ENCODE data around the gene CNTLN. TPM values are rescaled to one million over a fixed set of nuclear protein-coding genes. Genes with fewer than 3 reads are reported as not detected.

Gene CNTLN
- total and polyA plus RNA-seq, 2 experiments from 2014 or later = 17.7 to 21.8 TPM

DNA sequence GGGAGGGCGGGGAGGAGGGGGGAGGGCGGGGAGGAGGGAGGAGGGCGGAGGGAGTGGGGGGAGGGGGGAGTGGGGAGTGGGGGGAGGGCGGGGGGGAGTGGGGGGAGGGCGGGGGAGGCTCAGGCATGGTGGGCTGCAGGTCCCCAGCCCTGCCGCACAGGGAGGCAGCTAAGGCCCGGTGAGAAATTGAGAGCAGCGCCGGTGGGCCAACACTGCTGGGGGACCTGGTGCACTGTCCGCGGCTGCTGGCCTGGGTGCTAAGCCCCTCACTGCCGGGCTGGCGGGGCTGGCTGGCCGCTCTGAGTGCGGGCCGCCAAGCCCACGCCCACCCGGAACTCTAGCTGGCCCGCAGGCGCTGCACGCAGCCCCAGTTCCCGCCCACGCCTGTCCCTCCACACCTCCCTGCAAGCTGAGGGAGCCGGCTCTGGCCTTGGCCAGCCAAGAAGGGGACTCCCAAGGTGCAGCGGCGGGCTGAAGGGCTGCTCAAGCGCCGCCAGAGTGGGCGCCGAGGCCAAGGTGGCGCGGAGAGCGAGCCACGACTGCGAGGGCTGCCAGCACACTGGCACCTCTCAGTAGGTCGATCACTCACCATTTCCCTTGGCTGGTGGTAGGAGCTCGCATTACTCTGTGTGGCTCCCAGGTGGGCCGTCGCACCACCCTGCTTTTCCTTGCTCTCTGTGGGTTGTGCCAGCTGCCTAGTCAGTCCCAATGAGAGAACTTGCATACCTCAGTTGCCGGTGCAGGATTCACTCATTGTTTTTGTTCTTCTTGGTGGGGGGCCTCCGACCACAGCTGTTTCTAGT is 160.2 kb downstream of the CNTLN start (continued):
- TF ChIP-seq CREB1 (CRISPR knock-in tag; IDR thresholded peaks at IDR 0.05; ENCODE audit: low read depth) (no peak), EZH2phosphoT487 (IDR thresholded peaks at IDR 0.05; ENCODE audit: unreplicated experiment) (no peak), STAT1 (IDR thresholded peaks at IDR 0.05; ENCODE audit: unreplicated experiment) (no peak), POLR2AphosphoS5 (IDR thresholded peaks at IDR 0.05; ENCODE audit: low read depth) (no peak)
- TF ChIP-seq, protein P1, sequence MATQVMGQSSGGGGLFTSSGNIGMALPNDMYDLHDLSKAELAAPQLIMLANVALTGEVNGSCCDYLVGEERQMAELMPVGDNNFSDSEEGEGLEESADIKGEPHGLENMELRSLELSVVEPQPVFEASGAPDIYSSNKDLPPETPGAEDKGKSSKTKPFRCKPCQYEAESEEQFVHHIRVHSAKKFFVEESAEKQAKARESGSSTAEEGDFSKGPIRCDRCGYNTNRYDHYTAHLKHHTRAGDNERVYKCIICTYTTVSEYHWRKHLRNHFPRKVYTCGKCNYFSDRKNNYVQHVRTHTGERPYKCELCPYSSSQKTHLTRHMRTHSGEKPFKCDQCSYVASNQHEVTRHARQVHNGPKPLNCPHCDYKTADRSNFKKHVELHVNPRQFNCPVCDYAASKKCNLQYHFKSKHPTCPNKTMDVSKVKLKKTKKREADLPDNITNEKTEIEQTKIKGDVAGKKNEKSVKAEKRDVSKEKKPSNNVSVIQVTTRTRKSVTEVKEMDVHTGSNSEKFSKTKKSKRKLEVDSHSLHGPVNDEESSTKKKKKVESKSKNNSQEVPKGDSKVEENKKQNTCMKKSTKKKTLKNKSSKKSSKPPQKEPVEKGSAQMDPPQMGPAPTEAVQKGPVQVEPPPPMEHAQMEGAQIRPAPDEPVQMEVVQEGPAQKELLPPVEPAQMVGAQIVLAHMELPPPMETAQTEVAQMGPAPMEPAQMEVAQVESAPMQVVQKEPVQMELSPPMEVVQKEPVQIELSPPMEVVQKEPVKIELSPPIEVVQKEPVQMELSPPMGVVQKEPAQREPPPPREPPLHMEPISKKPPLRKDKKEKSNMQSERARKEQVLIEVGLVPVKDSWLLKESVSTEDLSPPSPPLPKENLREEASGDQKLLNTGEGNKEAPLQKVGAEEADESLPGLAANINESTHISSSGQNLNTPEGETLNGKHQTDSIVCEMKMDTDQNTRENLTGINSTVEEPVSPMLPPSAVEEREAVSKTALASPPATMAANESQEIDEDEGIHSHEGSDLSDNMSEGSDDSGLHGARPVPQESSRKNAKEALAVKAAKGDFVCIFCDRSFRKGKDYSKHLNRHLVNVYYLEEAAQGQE (IDR thresholded peaks at IDR 0.05; ENCODE audit: unreplicated experiment) = no peak

DNA sequence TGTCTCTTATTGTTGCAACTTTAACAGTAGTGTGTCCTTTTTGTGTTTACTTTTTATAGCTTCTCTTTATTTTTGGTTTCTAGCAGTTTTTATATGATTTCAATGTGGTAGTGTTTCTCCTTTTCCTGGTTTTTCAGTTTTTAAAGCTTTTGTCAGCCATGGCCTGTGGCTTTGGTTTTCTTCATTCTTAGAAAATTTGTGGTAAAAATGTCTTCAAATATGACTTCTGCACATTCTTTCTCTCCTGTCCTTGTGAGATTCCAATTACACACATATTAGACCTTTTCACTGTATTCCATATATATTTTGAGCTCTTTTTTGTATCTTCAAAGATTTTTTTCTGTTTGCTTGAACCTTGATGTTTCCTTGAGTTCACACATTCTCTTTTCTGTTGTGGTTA is 180.5 kb downstream of the CNTLN start:
- Mint-ChIP-seq H3K27me3 (ENCODE audit: insufficient read depth, low read depth, poor library complexity) (no peaks in the 10 kb centered on the region), H3K27ac (no peak overlapping the region)
- ATAC-seq = no peak
- TF ChIP-seq, protein P2, sequence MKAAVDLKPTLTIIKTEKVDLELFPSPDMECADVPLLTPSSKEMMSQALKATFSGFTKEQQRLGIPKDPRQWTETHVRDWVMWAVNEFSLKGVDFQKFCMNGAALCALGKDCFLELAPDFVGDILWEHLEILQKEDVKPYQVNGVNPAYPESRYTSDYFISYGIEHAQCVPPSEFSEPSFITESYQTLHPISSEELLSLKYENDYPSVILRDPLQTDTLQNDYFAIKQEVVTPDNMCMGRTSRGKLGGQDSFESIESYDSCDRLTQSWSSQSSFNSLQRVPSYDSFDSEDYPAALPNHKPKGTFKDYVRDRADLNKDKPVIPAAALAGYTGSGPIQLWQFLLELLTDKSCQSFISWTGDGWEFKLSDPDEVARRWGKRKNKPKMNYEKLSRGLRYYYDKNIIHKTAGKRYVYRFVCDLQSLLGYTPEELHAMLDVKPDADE (IDR thresholded peaks at IDR 0.05) = no peak
- TF ChIP-seq EZH2 (IDR thresholded peaks at IDR 0.05; ENCODE audit: low read depth, unreplicated experiment) = no peak
- TF ChIP-seq ZNF331 (CRISPR knock-in tag; IDR thresholded peaks at IDR 0.05; ENCODE audit: low read depth) = no peak
- TF ChIP-seq STAT1 (IDR thresholded peaks at IDR 0.05; ENCODE audit: unreplicated experiment) = no peak
- TF ChIP-seq, protein P1 (IDR thresholded peaks at IDR 0.05; ENCODE audit: unreplicated experiment) = no peak
- no peak for TF ChIP-seq CREB1 (CRISPR knock-in tag; IDR thresholded peaks at IDR 0.05; ENCODE audit: low read depth)
- TF ChIP-seq POLR2AphosphoS5 (IDR thresholded peaks at IDR 0.05; ENCODE audit: low read depth) = no peak

More for the DNA sequence above, 180.5 kb downstream of the CNTLN start:
- Histone ChIP-seq H3K79me2 (replicated peaks; ENCODE audit: insufficient read depth) (no peaks in the 10 kb centered on the region), H3F3A (replicated peaks; ENCODE audit: low read depth) (no peaks in the 10 kb centered on the region), H3K9me2 (ENCODE audit: insufficient read depth) (no peaks in the 10 kb centered on the region), H3K27ac (ENCODE audit: low read depth) (no peak overlapping the region), H3K36me3 (ENCODE audit: insufficient read depth) (no peaks in the 10 kb centered on the region), H2AFZ (no peak overlapping the region), H3K27me3 (ENCODE audit: insufficient read depth) (no peaks in the 10 kb centered on the region), H4K20me1 (replicated peaks; ENCODE audit: insufficient read depth) (no peaks in the 10 kb centered on the region), H3K4me2 (no peak overlapping the region), H3K4me1 (ENCODE audit: insufficient read depth) (no peaks in the 10 kb centered on the region), H3K4me3 (no peak overlapping the region)
- Mint-ChIP-seq H3K4me3 (no peak overlapping the region), H3K9me3 (no peaks in the 10 kb centered on the region), H3K4me1 (peaks cover 3% of the 10 kb centered on the region; the same call in 1 of the 3 replicates), H3K36me3 (ENCODE audit: low read depth) (peaks cover 6% of the 10 kb centered on the region; the same call in 1 of the 3 replicates)
- no peak for DNase-seq (ENCODE audit: low spot score)
